Activated gamma-delta T cell (primary cell): Measurements from ENCODE around the gene PCBD1.

Experiments
- DNase-seq: peaks from one replicate; lab custom pipeline; 2025; lab: John Stamatoyannopoulos, UW

Gene PCBD1

DNA sequence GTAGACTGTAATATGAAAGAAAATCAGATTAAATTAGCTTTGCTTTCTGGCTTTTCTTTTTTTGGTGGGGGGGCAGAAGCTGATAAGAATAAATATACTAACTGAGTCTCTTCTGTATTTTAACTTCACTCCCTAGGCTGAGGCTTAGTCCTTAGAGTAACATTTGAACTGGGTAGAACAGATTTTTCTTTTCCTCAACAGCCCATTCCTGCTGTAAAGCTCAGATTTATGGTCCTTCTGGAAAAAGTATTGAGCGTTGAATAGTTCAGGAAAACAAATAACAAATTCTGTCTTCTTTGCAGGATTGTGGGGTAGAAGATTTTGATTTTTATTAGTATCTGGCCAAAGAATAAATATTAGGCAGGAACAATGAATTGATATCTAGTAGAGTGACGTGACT, 54.8 kb downstream of the PCBD1 start:
- DNase-seq, result no peak
